Suprapubic skin (tissue), 4 donors: Measurements from ENCODE around the gene PRR36. TPM values are rescaled to one million over a fixed set of nuclear protein-coding genes. Genes with fewer than 3 reads are reported as not detected.
A peak's percentile ranks its signal among the peaks of the same experiment; 100 is the strongest.

Source experiments
- DNase-seq, 2 donors: peaks; one replicate each; pipeline ENCODE4 v3.0.0-alpha.2; 2019; ENCODE audit warnings: low spot score in 2 of 2
- H3K27ac ChIP-seq: fragments of 200-600 bp; sonication (generic); one replicate; pipeline ENCODE4 v1.5.1; 2019
- H3K27me3 ChIP-seq: fragments of 200-600 bp; sonication (generic); one replicate; pipeline ENCODE4 v1.5.1; 2019
- H3K36me3 ChIP-seq: fragments of 200-600 bp; sonication (generic); one replicate; pipeline ENCODE4 v1.5.1; 2019
- H3K4me1 ChIP-seq: fragments of 200-600 bp; sonication (generic); one replicate; pipeline ENCODE4 v1.5.1; 2019
- H3K4me3 ChIP-seq: fragments of 200-600 bp; sonication (generic); one replicate; pipeline ENCODE4 v1.5.1; 2019; ENCODE audit warnings: mild to moderate bottlenecking
- H3K9me3 ChIP-seq: fragments of 200-600 bp; sonication (generic); one replicate; pipeline ENCODE4 v1.5.1; 2019
- CTCF ChIP-seq, 2 donors: fragments of 200-600 bp in 1 of 2; fragments of 450-650 bp in 1 of 2; sonication (generic) in 1 of 2; IDR thresholded peaks; one replicate each; pipeline ENCODE4 v1.5.1; 2016 to 2019; ENCODE audit warnings: antibody characterized with exemption in 2 of 2, mild to moderate bottlenecking in 1 of 2, moderate library complexity in 1 of 2
- EP300 ChIP-seq: sonication (generic); formaldehyde crosslinking; IDR thresholded peaks from one replicate; pipeline ENCODE4 v1.6.1; 2017; ENCODE audit warnings: antibody characterized with exemption
- POLR2A ChIP-seq, 2 donors: fragments of 450-650 bp; IDR thresholded peaks; one replicate each; pipeline ENCODE4 v1.6.1; 2017; ENCODE audit warnings: antibody characterized with exemption in 2 of 2, mild to moderate bottlenecking in 2 of 2, moderate library complexity in 2 of 2
- POLR2AphosphoS5 ChIP-seq, 3 donors: sonication (generic); formaldehyde crosslinking; IDR thresholded peaks; one replicate each; pipeline ENCODE4 v1.6.1; 2017; ENCODE audit warnings: antibody characterized with exemption in 3 of 3
- whole genome bisulfite sequencing: methylation state at CpG from one replicate; pipeline ENCODE4 v1.1.5; 2018; 5-methylcytosine and 5-hydroxymethylcytosine counted together
- total RNA-seq, 4 donors: library from RNA; depleted of rRNA; stranded (reverse); fragments of >200 nt; gene quantifications; one replicate each; pipeline ENCODE4 v1.1.0, GENCODE V29; 2016

Gene PRR36
- total RNA-seq, 4 donors from 2014 or later: 0.26 to 1.1 (median 0.74) TPM

GRCh38 chr19:7921302-7921966 is 47.2 kb upstream of the PRR36 start:
- peaks cover 86% of the 10 kb centered on the region for H3K4me1 ChIP-seq
- no peaks in the 10 kb centered on the region for H3K9me3 ChIP-seq
- DNase-seq: no peak
- H3K36me3 ChIP-seq: peaks cover 16% of the 10 kb centered on the region
- H3K27ac ChIP-seq: peak overlapping the region; percentile 90
- no peak for TF ChIP-seq POLR2A (IDR thresholded peaks at IDR 0.05)
- TF ChIP-seq EP300: no peak
- no peak for TF ChIP-seq CTCF (IDR thresholded peaks at IDR 0.05)
- TF ChIP-seq POLR2AphosphoS5 (IDR thresholded peaks at IDR 0.05): no peak
- 10% methylated on average over 2 of the region's 17 CpGs for WGBS
- H3K4me3 ChIP-seq: peak overlapping the region; percentile 77
- H3K27me3 ChIP-seq: peaks cover 27% of the 10 kb centered on the region

- whole genome bisulfite sequencing: under 1% methylated on average over 39 of the region's 62 CpGs
These were observed 46.5 kb upstream of the PRR36 start for GRCh38 chr19:7920519-7921301.

GRCh38 chr19:7919610-7920518 is 45.7 kb upstream of the PRR36 start, which contains the start of gene SNAPC2:
Gene SNAPC2 (plus strand): TSS chr19:7920338. CDS start chr19:7920367, 29 bp downstream.
- Histone ChIP-seq H3K9me3 (no peaks in the 10 kb centered on the region), H3K4me1 (peaks cover 81% of the 10 kb centered on the region), H3K4me3 (peak within 1 kb of the TSS; percentile 77), H3K36me3 (peaks cover 16% of the 10 kb centered on the region), H3K27me3 (peaks cover 42% of the 10 kb centered on the region), H3K27ac (peak within 1 kb of the TSS; percentile 90)
- TF ChIP-seq CTCF (IDR thresholded peaks at IDR 0.05) (no peak), POLR2AphosphoS5 (IDR thresholded peaks at IDR 0.05) (peak in 2 of 3 donors; percentile 87 to 95)
- DNase-seq: peak; percentile 98
- WGBS: 12% methylated on average over 54 of the region's 62 CpGs

More at GRCh38 chr19:7920519-7921301, 46.5 kb upstream of the PRR36 start:
- DNase-seq: peak; percentile 100
- H3K4me1 ChIP-seq: peaks cover 86% of the 10 kb centered on the region
- peaks cover 34% of the 10 kb centered on the region for H3K27me3 ChIP-seq
- no peak for TF ChIP-seq POLR2AphosphoS5 (IDR thresholded peaks at IDR 0.05)
- TF ChIP-seq POLR2A (IDR thresholded peaks at IDR 0.05): peak in 1 of 2 donors; percentile 47
- peak overlapping the region; percentile 77 for H3K4me3 ChIP-seq
- H3K36me3 ChIP-seq: peaks cover 16% of the 10 kb centered on the region
- peak overlapping the region; percentile 90 for H3K27ac ChIP-seq
- no peaks in the 10 kb centered on the region for H3K9me3 ChIP-seq

- TF ChIP-seq CTCF (IDR thresholded peaks at IDR 0.05) (no peak), POLR2AphosphoS5 (IDR thresholded peaks at IDR 0.05) (no peak), POLR2A (IDR thresholded peaks at IDR 0.05) (no peak), EP300 (no peak)
- Histone ChIP-seq H3K4me1 (peaks cover 71% of the 10 kb centered on the region), H3K36me3 (peaks cover 16% of the 10 kb centered on the region), H3K4me3 (no peak overlapping the region), H3K9me3 (no peaks in the 10 kb centered on the region), H3K27ac (no peak overlapping the region), H3K27me3 (peaks cover 50% of the 10 kb centered on the region)
- DNase-seq: no peak
- 55% methylated on average over 42 of the region's 42 CpGs for WGBS
These were observed 44.6 kb upstream of the PRR36 start for GRCh38 chr19:7918615-7919421.
